Erythroblast (primary cell): ENCODE results near the gene ERBB4.

Experiments
- GATA1 ChIP-seq: IDR thresholded peaks from 2 replicates; pipeline ENCODE4 v1.6.1; 2011; ENCODE audit warnings: low read depth, mild to moderate bottlenecking, control low read depth, low read length, moderate library complexity
- POLR2A ChIP-seq: IDR thresholded peaks from 2 replicates; pipeline ENCODE4 v1.6.1; 2011; ENCODE audit warnings: mild to moderate bottlenecking, low read length

GRCh38 chr2:212032536-212033219 is 505.9 kb downstream of the ERBB4 start:
- TF ChIP-seq POLR2A: no peak
- no peak for TF ChIP-seq GATA1
